ENCODE data around the gene DPH2. TPM values are rescaled to one million over a fixed set of nuclear protein-coding genes. Genes with fewer than 3 reads are reported as not detected.

DPH2 gene
- total RNA-seq, 1 experiment from 2014 or later: 38.9 TPM

GRCh38 chr1:43938892-43939587 is 30.8 kb upstream of the DPH2 start:
- no peak for TF ChIP-seq CTCF (IDR thresholded peaks at IDR 0.05; ENCODE audit: unreplicated experiment)
- H3K27ac Mint-ChIP-seq (ENCODE audit: low read depth, unreplicated experiment): no peak overlapping the region
- intact Hi-C loops (cut with micrococcal nuclease): loop anchor here (10.0 kb wide), 2 partner anchors 84 to 704 kb away; no protein-coding TSS in a partner anchor
- ChIA-PET CTCF (interaction anchor here (1.0 to 3.0 kb wide), 3 partner anchors 109 to 178 kb away, joined by 3 to 20 read pairs (median 4); no protein-coding TSS in a partner anchor), POLR2A (interaction anchor here (1.6 to 1.8 kb wide), 2 partner anchors 35 to 175 kb away, joined by 4 to 7 read pairs; partner anchors contain the start of gene ATP6V0B)
- H3K27me3 Mint-ChIP-seq (ENCODE audit: insufficient read depth, unreplicated experiment): no peaks in the 10 kb centered on the region
- H3K36me3 Mint-ChIP-seq (ENCODE audit: insufficient read depth, unreplicated experiment): peaks cover 5% of the 10 kb centered on the region
- no peak overlapping the region for H3K4me3 Mint-ChIP-seq (ENCODE audit: unreplicated experiment)
- H3K4me1 Mint-ChIP-seq (ENCODE audit: insufficient read depth, unreplicated experiment): peaks cover 9% of the 10 kb centered on the region
- BruUV-seq (replicated peaks): no TSS peak
- DNase-seq (ENCODE audit: unreplicated experiment): no peak
- H3K9me3 Mint-ChIP-seq (ENCODE audit: unreplicated experiment): no peaks in the 10 kb centered on the region

GRCh38 chr1:43942411-43942810 is 27.4 kb upstream of the DPH2 start:
- H3K36me3 Mint-ChIP-seq (ENCODE audit: insufficient read depth, unreplicated experiment): peaks cover 11% of the 10 kb centered on the region
- no peak for DNase-seq (ENCODE audit: unreplicated experiment)
- H3K27ac Mint-ChIP-seq (ENCODE audit: low read depth, unreplicated experiment): no peak overlapping the region
- intact Hi-C loops (cut with micrococcal nuclease): no loop called here
- no peaks in the 10 kb centered on the region for H3K9me3 Mint-ChIP-seq (ENCODE audit: unreplicated experiment)
- no peaks in the 10 kb centered on the region for H3K27me3 Mint-ChIP-seq (ENCODE audit: insufficient read depth, unreplicated experiment)
- H3K4me3 Mint-ChIP-seq (ENCODE audit: unreplicated experiment): no peak overlapping the region
- no peak for TF ChIP-seq CTCF (IDR thresholded peaks at IDR 0.05; ENCODE audit: unreplicated experiment)
- BruUV-seq (replicated peaks): no TSS peak
- peaks cover 16% of the 10 kb centered on the region for H3K4me1 Mint-ChIP-seq (ENCODE audit: insufficient read depth, unreplicated experiment)
- POLR2A ChIA-PET: interaction anchor here (1.2 kb wide), 1 partner anchor 7 kb away, joined by 5 read pairs; no protein-coding TSS in a partner anchor
- CTCF ChIA-PET: interaction anchor here (0.7 to 4.3 kb wide), 4 partner anchors 8 to 179 kb away, joined by 3 to 60 read pairs (median 8); partner anchors contain the start of gene ARTN

- BruUV-seq (replicated peaks): no TSS peak
- Mint-ChIP-seq H3K36me3 (ENCODE audit: insufficient read depth, unreplicated experiment) (peaks cover 11% of the 10 kb centered on the region), H3K4me1 (ENCODE audit: insufficient read depth, unreplicated experiment) (peaks cover 22% of the 10 kb centered on the region), H3K4me3 (ENCODE audit: unreplicated experiment) (peak overlapping the region; percentile 99), H3K27me3 (ENCODE audit: insufficient read depth, unreplicated experiment) (no peaks in the 10 kb centered on the region), H3K27ac (ENCODE audit: low read depth, unreplicated experiment) (no peak overlapping the region), H3K9me3 (ENCODE audit: unreplicated experiment) (no peaks in the 10 kb centered on the region)
- DNase-seq (ENCODE audit: unreplicated experiment): no peak
- CTCF ChIA-PET: interaction anchor here (0.6 to 4.3 kb wide), 5 partner anchors 11 to 181 kb away, joined by 3 to 60 read pairs (median 7); partner anchors contain the start of gene ARTN
- POLR2A ChIA-PET: interaction anchor here (1.6 to 2.5 kb wide), 4 partner anchors 9 to 181 kb away, joined by 4 to 21 read pairs (median 8); partner anchors contain the start of gene ATP6V0B
- TF ChIP-seq CTCF (IDR thresholded peaks at IDR 0.05; ENCODE audit: unreplicated experiment): no peak
- intact Hi-C loops (cut with micrococcal nuclease): no loop called here
These were observed 24.9 kb upstream of the DPH2 start for GRCh38 chr1:43944860-43945259.

- ChIA-PET CTCF (interaction anchor here (0.6 to 4.3 kb wide), 24 partner anchors 8 to 234 kb away, joined by 3 to 60 read pairs (median 4); partner anchors contain the start of genes ARTN and DPH2), POLR2A (interaction anchor here (0.6 to 3.8 kb wide), 22 partner anchors 8 to 776 kb away, joined by 3 to 28 read pairs (median 3); partner anchors contain the start of genes ATP6V0B, DPH2, KDM4A and ST3GAL3)
- peaks cover 11% of the 10 kb centered on the region for H3K36me3 Mint-ChIP-seq (ENCODE audit: insufficient read depth, unreplicated experiment)
- TSS peak; percentile 74 for BruUV-seq (replicated peaks)
- peaks cover 29% of the 10 kb centered on the region for H3K4me1 Mint-ChIP-seq (ENCODE audit: insufficient read depth, unreplicated experiment)
- H3K27ac Mint-ChIP-seq (ENCODE audit: low read depth, unreplicated experiment): peak overlapping the region; percentile 99
- intact Hi-C loops (cut with micrococcal nuclease): loop anchor here (1.0 kb wide), 2 partner anchors 24 to 182 kb away; no protein-coding TSS in a partner anchor
- no peaks in the 10 kb centered on the region for H3K9me3 Mint-ChIP-seq (ENCODE audit: unreplicated experiment)
- H3K4me3 Mint-ChIP-seq (ENCODE audit: unreplicated experiment): peak overlapping the region; percentile 99
- no peak for DNase-seq (ENCODE audit: unreplicated experiment)
- H3K27me3 Mint-ChIP-seq (ENCODE audit: insufficient read depth, unreplicated experiment): no peaks in the 10 kb centered on the region
- no peak for TF ChIP-seq CTCF (IDR thresholded peaks at IDR 0.05; ENCODE audit: unreplicated experiment)
These were observed 24.1 kb upstream of the DPH2 start for GRCh38 chr1:43945674-43946235.

Measured in MCF 10A (cell line).